HepG2 (cell line): ENCODE measurements around the gene TMEM154. TPM values are rescaled to one million over a fixed set of nuclear protein-coding genes. Genes with fewer than 3 reads are reported as not detected.

Experiments used
- ATAC-seq: fragments of 200-7000 bp; cut with Tn5 transposase; 3 replicates; pipeline ENCODE4 v1.9.1; 2020; ENCODE audit warnings: mild to moderate bottlenecking, moderate library complexity
- BruUV-seq: library from RNA; stranded (reverse); fragments of 400-500 nt; replicated peaks from 2 replicates; lab custom pipeline; 2021; lab: Mats Ljungman, UMichigan
- CTCF ChIA-PET: fragments of 300-600 bp; formaldehyde crosslinking; extraction: SDS; loops from one replicate; lab custom pipeline; 2021; ENCODE audit warnings: low total read pairs, inconsistent platforms, low intra/inter-chr PET ratio; lab: Yijun Ruan, JAX
- POLR2A ChIA-PET: fragments of 350-600 bp; sonication (Branson Sonifier 250); formaldehyde crosslinking; loops from one replicate; lab custom pipeline; 2020; ENCODE audit warnings: antibody characterized with exemption, inconsistent platforms; lab: Yijun Ruan, JAX
- DNase-seq: peaks from one replicate; pipeline ENCODE4 v3.0.0-alpha.2; 2015; ENCODE audit warnings: low spot score
- FAIRE-seq: peaks from 3 replicates; lab custom pipeline; 2011; peaks lifted over from hg19 to GRCh38; lab: Jason Lieb, UNC
- H2AFZ ChIP-seq: one replicate; pipeline ENCODE4 v1.6.1; 2011; ENCODE audit warnings: low read length, inconsistent platforms
- H3K27ac ChIP-seq: fragments of 300-600 bp; 3 replicates; pipeline ENCODE4 v1.8.0; 2011; ENCODE audit warnings: mixed run types, mild to moderate bottlenecking, mixed read lengths, low read length, inconsistent platforms; ENCODE audit not compliant: insufficient read depth; ENCODE audit errors: extremely low read length
- H3K27me3 ChIP-seq, 2 experiments: fragments of 200-600 bp in 1 of 2; 2 replicates in 1 of 2; 3 replicates in 1 of 2; pipeline versions ENCODE4 v1.6.0 to v1.8.0; 2011; ENCODE audit warnings: low read length in 2 of 2, mild to moderate bottlenecking in 2 of 2, moderate library complexity in 2 of 2, inconsistent platforms in 1 of 2; ENCODE audit not compliant: insufficient read depth in 2 of 2, control insufficient read depth in 1 of 2
- H3K36me3 ChIP-seq, 2 experiments: fragments of 200-600 bp in 1 of 2; replicated peaks in 1 of 2; 2 replicates in 1 of 2; 3 replicates in 1 of 2; pipeline versions ENCODE4 v1.5.1 to v1.8.0; 2011; ENCODE audit warnings: low read length in 2 of 2, inconsistent platforms in 1 of 2; ENCODE audit not compliant: insufficient read depth in 2 of 2, control insufficient read depth in 1 of 2
- H3K4me1 ChIP-seq: 2 replicates; pipeline ENCODE4 v1.5.1; 2012; ENCODE audit warnings: low read length, inconsistent platforms; ENCODE audit not compliant: insufficient read depth
- H3K4me2 ChIP-seq: 2 replicates; pipeline ENCODE4 v1.6.0; 2011; ENCODE audit warnings: low read depth, low read length, inconsistent platforms
- H3K4me3 ChIP-seq, 3 experiments: fragments of 200-600 bp in 1 of 3; sonication (generic), shearing (Covaris generic) in 1 of 3; replicated peaks in 1 of 3; 2 replicates each; pipeline ENCODE4 v1.5.1; 2011 to 2016; ENCODE audit warnings: low read length in 3 of 3, inconsistent platforms in 2 of 3, low read depth in 2 of 3, mild to moderate bottlenecking in 2 of 3, control low read depth in 1 of 3, mixed read lengths in 1 of 3; ENCODE audit not compliant: insufficient read depth in 1 of 3
- H3K79me2 ChIP-seq: one replicate; pipeline ENCODE4 v1.6.1; 2011; ENCODE audit warnings: low read length, inconsistent platforms; ENCODE audit not compliant: insufficient read depth
- H3K9ac ChIP-seq: 2 replicates; pipeline ENCODE4 v1.6.0; 2011; ENCODE audit warnings: mild to moderate bottlenecking, low read depth, low read length, inconsistent platforms; ENCODE audit not compliant: insufficient read depth
- H3K9me3 ChIP-seq: 2 replicates; pipeline ENCODE4 v1.5.1; 2012; ENCODE audit warnings: mild to moderate bottlenecking, low read length
- H4K20me1 ChIP-seq: 2 replicates; pipeline ENCODE4 v1.6.0; 2011; ENCODE audit warnings: inconsistent platforms, mild to moderate bottlenecking, low read length, moderate library complexity; ENCODE audit not compliant: insufficient read depth
- HNRNPUL1 ChIP-seq: fragments of 200-400 bp; formaldehyde crosslinking; IDR thresholded peaks from 2 replicates; pipeline ENCODE4 v1.6.1; 2017; ENCODE audit warnings: low read depth, mild to moderate bottlenecking, low read length, moderate library complexity
- ISX ChIP-seq: sonication (generic); formaldehyde crosslinking; conservative IDR thresholded peaks from 2 replicates; pipeline ENCODE4 v1.5.0; 2020; ENCODE audit warnings: missing genetic modification reagents
- LRRFIP1 ChIP-seq: sonication (generic); formaldehyde crosslinking; conservative IDR thresholded peaks from 2 replicates; pipeline ENCODE4 v1.4.0; 2020; ENCODE audit warnings: missing genetic modification reagents
- NCOA1 ChIP-seq: sonication (generic); formaldehyde crosslinking; IDR thresholded peaks from 2 replicates; pipeline ENCODE4 v1.9.0; 2021; ENCODE audit warnings: missing genetic modification reagents
- PHF20 ChIP-seq: sonication (generic); formaldehyde crosslinking; IDR thresholded peaks from 2 replicates; pipeline ENCODE4 v1.5.0; 2020; ENCODE audit warnings: mild to moderate bottlenecking, missing genetic modification reagents
- TSC22D2 ChIP-seq: sonication (generic); formaldehyde crosslinking; IDR thresholded peaks from 2 replicates; pipeline ENCODE4 v1.5.1; 2020; ENCODE audit warnings: missing genetic modification reagents, mild to moderate bottlenecking, borderline replicate concordance
- ZNF557 ChIP-seq: sonication (generic); formaldehyde crosslinking; IDR thresholded peaks from 2 replicates; pipeline ENCODE4 v1.4.0; 2020; ENCODE audit warnings: missing genetic modification reagents
- WGBS: methylation state at CpG from one replicate; pipeline ENCODE4 v1.1.6; 2017; ENCODE audit warnings: low lambda C conversion rate; 5-methylcytosine and 5-hydroxymethylcytosine counted together
- in situ Hi-C: cut with HindIII; loops from 2 replicates; pipeline ENCODE4 v1.10.0; 2017; ENCODE audit warnings: low pct_unique_long_range_greater_than_20kb; ENCODE audit not compliant: extremely low pct_ligation_motif_present
- intact Hi-C: fragments of 100-400 bp; cut with micrococcal nuclease; formaldehyde crosslinking; loops from one replicate; pipeline ENCODE4 v1.10.0; 2022; ENCODE audit not compliant: unreplicated experiment
- polyA plus RNA-seq, 8 experiments: library from polyadenylated mRNA; depleted of rRNA in 3 of 8; stranded (reverse) in 7 of 8; unstranded in 1 of 8; fragments of >200 nt; fragmentation: Illumina TruSeq in 4 of 8; extraction: Trizol in 4 of 8; gene quantifications; 2 replicates each; pipeline versions ENCODE4 v1.2.1 to v1.2.3, GENCODE V29; 2011 to 2016; ENCODE audit warnings: low read depth in 4 of 8, missing spikeins in 1 of 8, mixed read lengths in 1 of 8; ENCODE audit not compliant: insufficient read depth in 1 of 8
- total RNA-seq, 5 experiments: library from RNA; depleted of rRNA; stranded (reverse); fragments of >200 nt; fragmentation: Illumina TruSeq; extraction: Trizol; gene quantifications; 2 replicates each; pipeline ENCODE4 v1.2.3, GENCODE V29; 2016; ENCODE audit warnings: low read depth in 1 of 5

TMEM154 gene
- total and polyA plus RNA-seq, 2 of the 13 experiments (the other 11 are each of a cell fraction or from before 2014, with no cell fraction given): 0.03 TPM; not detected in 1

- no peak for TF ChIP-seq LRRFIP1 (CRISPR knock-in tag)
These were observed 19.3 kb downstream of the TMEM154 start (continued) for GRCh38 chr4:152660526-152660925.

- H3K27me3 ChIP-seq: peaks cover 0 to 1% of the 10 kb centered on the region in 2 experiments; a peak in 2 of 5 replicates
- TF ChIP-seq ISX (CRISPR knock-in tag) (no peak), HNRNPUL1 (no peak), NCOA1 (no peak), PHF20 (CRISPR knock-in tag) (no peak), TSC22D2 (no peak), ZNF557 (CRISPR knock-in tag) (no peak)
- TF ChIP-seq, all 625 proteins: peak for 0
- Histone ChIP-seq H3K4me1 (peaks cover 10% of the 10 kb centered on the region), H3K9me3 (peaks cover 24% of the 10 kb centered on the region), H3K4me3 (no peak overlapping the region), H2AFZ (no peak overlapping the region), H3K36me3 (no peaks in the 10 kb centered on the region), H3K4me2 (no peak overlapping the region), H4K20me1 (no peaks in the 10 kb centered on the region), H3K9ac (no peak overlapping the region), H3K27ac (no peak overlapping the region), H3K79me2 (no peaks in the 10 kb centered on the region)
- in situ Hi-C loops: no loop called here
- POLR2A ChIA-PET: no interaction called here
- no peak for ATAC-seq
- 51% methylated on average over 4 of the region's 4 CpGs for WGBS
- DNase-seq: no peak
- CTCF ChIA-PET: no interaction called here
- FAIRE-seq: no peak
- intact Hi-C loops: no loop called here
- BruUV-seq: no TSS peak
These were observed 20.0 kb downstream of the TMEM154 start for GRCh38 chr4:152659806-152660205.
